Fibroblast of gingiva (primary cell): Measurements from ENCODE around the gene BCDIN3D.
A peak's percentile ranks its signal among the peaks of the same experiment; 100 is the strongest.
"Not testable (repeated sequence)": the region's sequence is repeated elsewhere in the genome, so short reads cannot be mapped to it uniquely, and the experiment has no call there.

Experiments
- DNase-seq: peaks from one replicate; pipeline ENCODE4 v3.0.0-alpha.2; 2011; ENCODE audit warnings: low read depth

BCDIN3D gene

GRCh38 chr12:49855890-49856289, 13.0 kb upstream of the BCDIN3D start:
- not testable (repeated sequence) for DNase-seq

GRCh38 chr12:49854976-49855375, 12.1 kb upstream of the BCDIN3D start:
- DNase-seq, result no peak

GRCh38 chr12:49853671-49854070, 10.8 kb upstream of the BCDIN3D start:
- DNase-seq, result no peak

- no peak for DNase-seq
Measured at GRCh38 chr12:49847161-49847560, 4.3 kb upstream of the BCDIN3D start.

GRCh38 chr12:49846032-49846431, 3.1 kb upstream of the BCDIN3D start:
- no peak for DNase-seq

- no peak for DNase-seq
Measured at GRCh38 chr12:49843876-49844437, 1.1 kb upstream of the BCDIN3D start.

GRCh38 chr12:49843411-49843810, 505 bp upstream of the BCDIN3D start:
- DNase-seq, result no peak

- no peak for DNase-seq
Measured at GRCh38 chr12:49838973-49839633, 3.8 kb downstream of the BCDIN3D start.

GRCh38 chr12:49832836-49833421, 10.0 kb downstream of the BCDIN3D start:
- peak; percentile 48 for DNase-seq

GRCh38 chr12:49831717-49832116, 11.2 kb downstream of the BCDIN3D start:
- no peak for DNase-seq

- DNase-seq, result peak; percentile 96
Measured at GRCh38 chr12:49828133-49829091, 14.5 kb downstream of the BCDIN3D start, which contains the start of gene NCKAP5L. NCKAP5L (minus strand) TSS chr12:49828413; CDS start chr12:49804044, 24,369 bp downstream.

GRCh38 chr12:49827401-49828099, 15.4 kb downstream of the BCDIN3D start:
- peak; percentile 69 for DNase-seq

- no peak for DNase-seq
Measured at GRCh38 chr12:49827051-49827400, 15.9 kb downstream of the BCDIN3D start.

- DNase-seq, result peak; percentile 14
Measured at GRCh38 chr12:49825971-49826421, 16.9 kb downstream of the BCDIN3D start.

GRCh38 chr12:49825360-49825970, 17.4 kb downstream of the BCDIN3D start:
- DNase-seq, result peak; percentile 45

GRCh38 chr12:49824895-49825294, 18.0 kb downstream of the BCDIN3D start:
- peak; percentile 30 for DNase-seq

GRCh38 chr12:49824416-49824815, 18.5 kb downstream of the BCDIN3D start:
- DNase-seq, result no peak

GRCh38 chr12:49823951-49824350, 19.0 kb downstream of the BCDIN3D start:
- no peak for DNase-seq

- DNase-seq, result no peak
Measured at GRCh38 chr12:49823350-49823749, 19.6 kb downstream of the BCDIN3D start.

- DNase-seq, result no peak
Measured at GRCh38 chr12:49821373-49822287, 21.3 kb downstream of the BCDIN3D start.
